Mesothelial cell of epicardium (in vitro differentiated cells): ENCODE measurements around the gene USP38. TPM values are rescaled to one million over a fixed set of nuclear protein-coding genes. Genes with fewer than 3 reads are reported as not detected.
A peak's percentile ranks its signal among the peaks of the same experiment; 100 is the strongest.

Experiments used
- DNase-seq, 2 experiments: peaks; one replicate each; pipeline ENCODE4 v3.0.0; 2021; ENCODE audit warnings: low spot score in 2 of 2; ENCODE audit not compliant: unreplicated experiment in 2 of 2
- H3K27ac Mint-ChIP-seq: 2 replicates; pipeline ENCODE4 v1.8.0; 2021; ENCODE audit warnings: mixed read lengths
- H3K27me3 Mint-ChIP-seq: 2 replicates; pipeline ENCODE4 v1.8.0; 2021; ENCODE audit warnings: low read depth, mixed read lengths
- H3K36me3 Mint-ChIP-seq: 2 replicates; pipeline ENCODE4 v1.8.0; 2021; ENCODE audit warnings: mixed read lengths
- H3K4me1 Mint-ChIP-seq: 2 replicates; pipeline ENCODE4 v1.8.0; 2021; ENCODE audit warnings: mixed read lengths
- H3K4me3 Mint-ChIP-seq: 2 replicates; pipeline ENCODE4 v1.8.0; 2021; ENCODE audit warnings: mild to moderate bottlenecking, moderate library complexity, mixed read lengths
- H3K9me3 Mint-ChIP-seq: 2 replicates; pipeline ENCODE4 v1.8.0; 2021; ENCODE audit warnings: mixed read lengths
- CTCF ChIP-seq: fragments of 200-600 bp; sonication (generic); IDR thresholded peaks from one replicate; pipeline ENCODE4 v1.5.0; 2021; ENCODE audit warnings: antibody characterized with exemption; ENCODE audit not compliant: unreplicated experiment
- total RNA-seq: library from RNA; stranded (reverse); gene quantifications from 3 replicates; pipeline ENCODE4 v1.2.1, GENCODE V29; 2021

USP38 gene
- total RNA-seq, 1 donor from 2014 or later, result 21.1 TPM

GRCh38 chr4:143186212-143186611 is 1.5 kb downstream of the USP38 start:
- Mint-ChIP-seq H3K36me3 (no peaks in the 10 kb centered on the region), H3K4me1 (peaks cover 60% of the 10 kb centered on the region), H3K4me3 (peak overlapping the region; percentile 91), H3K27ac (peak overlapping the region; percentile 98), H3K9me3 (no peaks in the 10 kb centered on the region), H3K27me3 (no peaks in the 10 kb centered on the region)
- TF ChIP-seq CTCF, result no peak
- DNase-seq, result no peak

GRCh38 chr4:143186649-143187048 is 1.9 kb downstream of the USP38 start:
- Mint-ChIP-seq H3K4me3 (peak overlapping the region; percentile 91), H3K27me3 (no peaks in the 10 kb centered on the region), H3K27ac (peak overlapping the region; percentile 98), H3K36me3 (no peaks in the 10 kb centered on the region), H3K4me1 (peaks cover 60% of the 10 kb centered on the region), H3K9me3 (no peaks in the 10 kb centered on the region)
- DNase-seq, result no peak
- no peak for TF ChIP-seq CTCF

GRCh38 chr4:143188136-143189088 is 3.7 kb downstream of the USP38 start:
- peaks cover 3% of the 10 kb centered on the region for H3K36me3 Mint-ChIP-seq
- H3K4me3 Mint-ChIP-seq, result peak overlapping the region; percentile 50
- no peak for DNase-seq
- no peak overlapping the region for H3K27ac Mint-ChIP-seq
- no peaks in the 10 kb centered on the region for H3K27me3 Mint-ChIP-seq
- H3K4me1 Mint-ChIP-seq, result peaks cover 54% of the 10 kb centered on the region
- no peaks in the 10 kb centered on the region for H3K9me3 Mint-ChIP-seq
- no peak for TF ChIP-seq CTCF

GRCh38 chr4:143189528-143189927 is 4.8 kb downstream of the USP38 start:
- Mint-ChIP-seq H3K4me3 (no peak overlapping the region), H3K36me3 (peaks cover 4% of the 10 kb centered on the region), H3K4me1 (peaks cover 44% of the 10 kb centered on the region), H3K27ac (peak overlapping the region; percentile 1), H3K27me3 (no peaks in the 10 kb centered on the region), H3K9me3 (no peaks in the 10 kb centered on the region)
- no peak for TF ChIP-seq CTCF
- no peak for DNase-seq

GRCh38 chr4:143195581-143195980 is 10.9 kb downstream of the USP38 start:
- Mint-ChIP-seq H3K9me3 (no peaks in the 10 kb centered on the region), H3K4me3 (no peak overlapping the region), H3K4me1 (peaks cover under 1% of the 10 kb centered on the region), H3K36me3 (peaks cover 39% of the 10 kb centered on the region), H3K27me3 (no peaks in the 10 kb centered on the region), H3K27ac (no peak overlapping the region)
- TF ChIP-seq CTCF, result no peak
- DNase-seq, result no peak
